Lower leg skin (tissue), 4 donors: ENCODE results near the gene RAD51B. TPM values are rescaled to one million over a fixed set of nuclear protein-coding genes. Genes with fewer than 3 reads are reported as not detected.
A peak's percentile ranks its signal among the peaks of the same experiment; 100 is the strongest.

Experiments
- DNase-seq, 2 donors: peaks; one replicate each; pipeline ENCODE4 v3.0.0-alpha.2; 2019; ENCODE audit warnings: low spot score in 2 of 2
- H3K4me3 ChIP-seq: fragments of 200-600 bp; sonication (generic); 2 replicates; pipeline ENCODE4 v1.5.1; 2017; ENCODE audit warnings: mild to moderate bottlenecking, low read depth; ENCODE audit not compliant: poor library complexity, severe bottlenecking
- POLR2A ChIP-seq, 2 donors: fragments of 450-650 bp; IDR thresholded peaks; one replicate each; pipeline ENCODE4 v1.6.1; 2016 to 2017; ENCODE audit warnings: antibody characterized with exemption in 2 of 2, mild to moderate bottlenecking in 1 of 2, moderate library complexity in 1 of 2
- WGBS, 2 donors: methylation state at CpG; one replicate each; pipeline ENCODE4 v1.1.5; 2018; 5-methylcytosine and 5-hydroxymethylcytosine counted together
- intact Hi-C: fragments of 100-400 bp; cut with DNase I; formaldehyde crosslinking; loops from one replicate; pipeline ENCODE4 v1.15.0; 2023; ENCODE audit warnings: low total_unique reads
- total RNA-seq, 4 donors: library from RNA; depleted of rRNA; stranded (reverse); fragments of >200 nt; gene quantifications; one replicate each; pipeline ENCODE4 v1.1.0, GENCODE V29; 2016
- TF ChIP-seq, protein P1 (sequence below), 3 donors: fragments of 450-650 bp; IDR thresholded peaks; one replicate each; pipeline ENCODE4 v1.5.1; 2016; ENCODE audit warnings: antibody characterized with exemption in 3 of 3, mild to moderate bottlenecking in 3 of 3, moderate library complexity in 2 of 3

The RAD51B gene
- total RNA-seq, 4 donors from 2014 or later, result 6.1 to 27.2 (median 13.6) TPM

DNA sequence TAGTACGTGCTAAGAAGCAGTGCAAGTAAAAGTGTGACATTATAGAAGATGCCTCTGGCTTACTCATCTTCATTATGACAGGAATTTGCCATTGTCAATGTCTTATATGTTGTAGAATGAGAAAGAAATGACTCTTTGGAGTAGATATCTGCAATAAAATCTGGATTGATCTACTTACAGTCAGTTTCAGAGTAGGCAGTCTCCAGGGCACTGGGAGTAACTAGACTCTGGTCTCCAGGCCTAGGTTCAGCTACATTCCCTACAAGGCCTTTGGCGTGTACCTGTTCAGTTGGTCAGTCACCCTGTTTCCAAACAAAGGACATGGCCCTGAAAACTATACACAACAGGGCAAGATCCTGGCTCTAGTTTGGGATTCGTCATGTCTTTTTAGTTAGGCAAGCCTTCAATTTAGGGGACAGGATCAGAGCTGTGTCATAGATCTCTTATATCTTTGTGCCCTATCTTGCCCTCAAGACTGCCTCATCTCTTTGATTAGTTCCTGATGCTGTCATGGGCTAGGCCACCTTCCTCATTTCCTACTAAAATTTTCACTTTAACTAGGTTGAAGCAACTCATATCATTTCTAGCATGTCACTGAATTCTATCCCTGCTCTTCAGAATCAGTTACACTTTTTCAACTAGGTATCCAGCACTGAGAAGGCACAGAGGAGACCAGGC lies 410.0 kb downstream of the RAD51B start:
- intact Hi-C loops, result no loop called here
- no peak for TF ChIP-seq POLR2A (IDR thresholded peaks at IDR 0.05)
- TF ChIP-seq, protein P1, sequence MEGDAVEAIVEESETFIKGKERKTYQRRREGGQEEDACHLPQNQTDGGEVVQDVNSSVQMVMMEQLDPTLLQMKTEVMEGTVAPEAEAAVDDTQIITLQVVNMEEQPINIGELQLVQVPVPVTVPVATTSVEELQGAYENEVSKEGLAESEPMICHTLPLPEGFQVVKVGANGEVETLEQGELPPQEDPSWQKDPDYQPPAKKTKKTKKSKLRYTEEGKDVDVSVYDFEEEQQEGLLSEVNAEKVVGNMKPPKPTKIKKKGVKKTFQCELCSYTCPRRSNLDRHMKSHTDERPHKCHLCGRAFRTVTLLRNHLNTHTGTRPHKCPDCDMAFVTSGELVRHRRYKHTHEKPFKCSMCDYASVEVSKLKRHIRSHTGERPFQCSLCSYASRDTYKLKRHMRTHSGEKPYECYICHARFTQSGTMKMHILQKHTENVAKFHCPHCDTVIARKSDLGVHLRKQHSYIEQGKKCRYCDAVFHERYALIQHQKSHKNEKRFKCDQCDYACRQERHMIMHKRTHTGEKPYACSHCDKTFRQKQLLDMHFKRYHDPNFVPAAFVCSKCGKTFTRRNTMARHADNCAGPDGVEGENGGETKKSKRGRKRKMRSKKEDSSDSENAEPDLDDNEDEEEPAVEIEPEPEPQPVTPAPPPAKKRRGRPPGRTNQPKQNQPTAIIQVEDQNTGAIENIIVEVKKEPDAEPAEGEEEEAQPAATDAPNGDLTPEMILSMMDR (IDR thresholded peaks at IDR 0.05), result no peak
- WGBS, 2 donors, result 91% methylated on average over 3 of the region's 3 CpGs
- H3K4me3 ChIP-seq, result no peak overlapping the region
- DNase-seq, result no peak

DNA sequence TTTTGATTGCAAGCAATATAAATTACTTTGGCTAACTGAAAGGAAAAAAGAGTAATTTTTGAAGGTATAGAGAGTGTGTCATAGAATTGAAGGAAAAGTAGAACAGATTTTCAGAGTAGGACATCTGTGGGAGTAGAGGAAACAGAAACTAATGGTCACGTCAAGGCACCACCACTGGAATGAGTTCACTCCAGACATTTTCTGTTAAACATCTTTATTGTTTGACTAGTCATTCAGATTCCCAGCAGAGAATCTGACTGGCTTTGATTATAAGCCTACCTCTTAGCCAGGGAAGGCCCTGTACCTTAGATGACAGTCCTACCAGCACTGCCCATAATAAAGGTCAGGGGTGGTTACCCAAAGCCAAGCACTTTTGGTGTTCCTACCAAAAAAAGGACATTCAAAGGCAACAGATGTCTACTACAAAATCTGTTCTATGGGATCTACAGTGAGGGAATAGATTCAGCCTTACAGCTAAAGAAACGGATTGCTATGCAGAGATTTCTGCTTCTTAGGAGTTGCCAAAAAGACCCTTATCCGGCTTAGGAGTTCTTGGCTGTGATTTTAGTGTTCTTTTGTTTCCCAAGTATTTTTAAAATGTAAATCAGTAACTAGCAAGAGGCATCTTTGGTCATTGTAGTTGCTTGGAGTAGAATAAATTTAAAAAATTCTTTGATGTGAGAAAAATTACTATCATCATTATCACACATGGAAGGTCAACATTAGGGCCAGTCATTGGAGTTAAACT lies 410.8 kb downstream of the RAD51B start:
- no peak for DNase-seq
- TF ChIP-seq POLR2A (IDR thresholded peaks at IDR 0.05), result no peak
- TF ChIP-seq, protein P1 (IDR thresholded peaks at IDR 0.05), result no peak
- H3K4me3 ChIP-seq, result no peak overlapping the region
- whole genome bisulfite sequencing, 2 donors, result 87 to 93% methylated on average over 3 of the region's 3 CpGs
- intact Hi-C loops, result no loop called here

DNA sequence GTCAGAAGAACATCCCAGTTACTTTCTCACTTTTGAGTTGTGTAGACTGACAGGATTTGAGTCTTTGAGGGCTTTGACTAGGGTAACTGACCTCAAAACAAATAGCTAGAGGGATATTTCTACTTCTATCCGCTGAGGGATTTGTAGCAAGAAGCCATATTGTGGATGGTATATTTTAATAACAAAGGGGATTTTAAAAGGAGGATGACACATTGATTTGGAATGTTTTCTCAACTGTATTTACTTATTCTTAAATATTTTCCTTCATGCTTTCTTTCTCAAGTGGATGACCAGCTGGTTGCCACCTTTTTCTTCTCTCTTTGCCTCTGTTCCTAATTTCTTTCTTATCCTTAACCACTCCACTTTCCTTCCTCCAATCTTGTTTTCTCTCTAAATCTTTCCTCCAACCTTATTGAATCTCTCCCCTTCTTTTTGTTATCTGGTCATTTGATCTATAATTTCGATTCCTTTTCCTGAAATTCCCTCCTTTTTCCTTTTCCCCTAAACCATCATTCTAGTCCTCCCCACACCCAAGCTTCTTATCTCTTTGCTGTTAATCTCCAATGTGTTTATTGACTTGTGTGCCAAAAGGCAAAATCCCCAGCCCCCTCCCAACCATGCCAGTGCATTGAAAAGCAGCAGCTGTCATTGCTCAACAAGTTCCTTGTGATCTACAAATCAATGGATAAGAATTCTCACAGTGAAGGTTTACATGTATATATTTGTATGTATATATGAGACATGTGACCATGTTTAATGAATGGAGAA lies 411.6 kb downstream of the RAD51B start:
- no peak overlapping the region for H3K4me3 ChIP-seq
- DNase-seq, result no peak
- intact Hi-C loops, result no loop called here
- TF ChIP-seq, protein P1 (IDR thresholded peaks at IDR 0.05), result no peak
- TF ChIP-seq POLR2A (IDR thresholded peaks at IDR 0.05), result no peak
- 70 to 86% methylated on average over 2 of the region's 2 CpGs for WGBS, 2 donors

DNA sequence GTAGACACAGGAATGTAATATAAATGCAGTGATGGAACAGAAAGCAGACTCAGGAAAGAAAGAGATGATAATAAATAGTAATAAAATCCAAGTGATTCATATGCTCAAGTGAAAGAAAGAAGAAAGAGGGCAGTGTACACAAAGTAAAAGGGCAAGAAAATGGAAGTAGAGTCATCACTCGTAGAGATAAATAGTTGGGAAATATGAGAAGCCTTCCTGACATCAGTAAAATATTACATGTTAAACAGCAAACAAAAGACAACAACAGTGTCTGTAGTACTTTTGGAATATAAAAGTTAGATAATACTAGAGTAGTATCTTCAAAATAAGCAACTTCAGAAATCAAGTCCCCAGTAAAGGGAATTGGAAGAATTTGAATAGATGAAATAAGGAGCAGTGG lies 412.3 kb downstream of the RAD51B start:
- WGBS, 2 donors, result 33 to 49% methylated on average over 1 of the region's 1 CpG
- intact Hi-C loops, result no loop called here
- no peak for DNase-seq
- no peak for TF ChIP-seq POLR2A (IDR thresholded peaks at IDR 0.05)
- TF ChIP-seq, protein P1 (IDR thresholded peaks at IDR 0.05), result no peak
- H3K4me3 ChIP-seq, result no peak overlapping the region

DNA sequence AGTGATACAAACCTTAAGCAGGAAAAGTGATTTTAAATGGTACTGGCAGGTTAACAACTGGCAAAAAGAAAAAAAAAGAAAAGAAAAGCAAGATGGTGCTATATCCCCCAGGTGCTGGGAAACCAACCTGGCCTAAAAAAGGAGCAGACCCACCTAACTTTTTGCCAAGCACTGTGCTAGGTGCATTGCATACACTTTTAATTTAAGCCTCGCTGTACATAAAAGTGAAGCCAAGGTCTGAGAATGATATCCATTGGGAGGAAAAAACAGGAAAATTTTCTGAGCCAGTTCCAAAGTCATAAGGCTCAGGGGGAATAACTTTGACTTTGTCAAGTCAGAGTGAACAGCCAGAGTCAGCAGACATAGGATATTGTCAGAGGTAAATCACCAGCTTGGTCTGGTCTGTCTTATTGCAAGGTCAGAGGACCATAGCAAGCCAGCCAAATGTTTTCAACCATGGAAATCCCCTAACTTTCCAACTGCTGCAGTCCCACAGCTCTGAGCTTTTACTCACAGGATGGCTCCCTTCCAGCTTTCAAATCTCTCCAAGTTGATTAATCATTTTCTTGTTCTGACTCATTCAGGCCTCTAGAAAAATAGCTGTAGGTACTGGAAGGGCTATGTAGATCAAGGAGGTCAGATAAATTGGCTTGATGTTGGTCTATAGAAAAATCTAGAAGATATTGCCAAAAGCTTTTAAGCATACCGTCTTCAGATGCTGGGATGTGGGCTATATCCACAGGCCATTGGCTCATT lies 412.9 kb downstream of the RAD51B start:
- TF ChIP-seq POLR2A (IDR thresholded peaks at IDR 0.05), result no peak
- TF ChIP-seq, protein P1 (IDR thresholded peaks at IDR 0.05), result no peak
- H3K4me3 ChIP-seq, result no peak overlapping the region
- DNase-seq, result peak in 1 of 2 donors; percentile 69
- intact Hi-C loops, result no loop called here
- WGBS, 2 donors, result 16 to 17% methylated on average over 2 of the region's 2 CpGs
